GM21529 (cell line): ENCODE measurements around the gene GADD45A.
"Not testable (repeated sequence)": the region's sequence is repeated elsewhere in the genome, so short reads cannot be mapped to it uniquely, and the experiment has no call there.

ENCODE experiments used
- ATAC-seq: cut with Tn5 transposase; IDR thresholded peaks from one replicate; pipeline ENCODE4 v1.9.1; 2021; ENCODE audit not compliant: unreplicated experiment

The GADD45A gene, protein sequence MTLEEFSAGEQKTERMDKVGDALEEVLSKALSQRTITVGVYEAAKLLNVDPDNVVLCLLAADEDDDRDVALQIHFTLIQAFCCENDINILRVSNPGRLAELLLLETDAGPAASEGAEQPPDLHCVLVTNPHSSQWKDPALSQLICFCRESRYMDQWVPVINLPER

DNA sequence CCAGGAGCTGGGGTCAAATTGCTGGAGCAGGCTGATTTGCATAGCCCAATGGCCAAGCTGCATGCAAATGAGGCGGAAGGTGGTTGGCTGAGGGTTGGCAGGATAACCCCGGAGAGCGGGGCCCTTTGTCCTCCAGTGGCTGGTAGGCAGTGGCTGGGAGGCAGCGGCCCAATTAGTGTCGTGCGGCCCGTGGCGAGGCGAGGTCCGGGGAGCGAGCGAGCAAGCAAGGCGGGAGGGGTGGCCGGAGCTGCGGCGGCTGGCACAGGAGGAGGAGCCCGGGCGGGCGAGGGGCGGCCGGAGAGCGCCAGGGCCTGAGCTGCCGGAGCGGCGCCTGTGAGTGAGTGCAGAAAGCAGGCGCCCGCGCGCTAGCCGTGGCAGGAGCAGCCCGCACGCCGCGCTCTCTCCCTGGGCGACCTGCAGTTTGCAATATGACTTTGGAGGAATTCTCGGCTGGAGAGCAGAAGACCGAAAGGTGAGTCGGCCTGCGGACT, at the start of gene GADD45A:
Gene GADD45A, plus strand, starts transcription at position 135 of the 491 bp plus-strand sequence. Its CDS starts 294 bp downstream, at position 429.
- peak; percentile 85 for ATAC-seq

DNA sequence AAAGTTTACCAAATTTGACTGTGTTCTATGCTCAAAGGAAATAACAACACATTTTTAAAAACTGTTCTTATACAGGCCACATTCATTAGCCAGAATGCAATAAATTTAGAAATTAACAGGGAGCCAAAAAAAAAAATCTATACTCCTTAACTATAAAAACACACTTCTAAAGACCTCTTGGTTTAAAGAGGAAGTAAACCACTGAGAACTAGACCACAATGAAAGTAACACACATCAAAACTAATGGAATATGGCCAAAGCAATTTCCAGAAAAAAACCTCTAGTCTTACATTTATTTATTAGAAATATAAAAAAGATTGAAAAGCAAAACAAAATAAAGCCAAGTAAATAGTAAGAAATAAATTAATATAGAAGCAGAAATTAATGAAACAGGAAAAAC, 48.9 kb upstream of the GADD45A start:
- no peak for ATAC-seq

DNA sequence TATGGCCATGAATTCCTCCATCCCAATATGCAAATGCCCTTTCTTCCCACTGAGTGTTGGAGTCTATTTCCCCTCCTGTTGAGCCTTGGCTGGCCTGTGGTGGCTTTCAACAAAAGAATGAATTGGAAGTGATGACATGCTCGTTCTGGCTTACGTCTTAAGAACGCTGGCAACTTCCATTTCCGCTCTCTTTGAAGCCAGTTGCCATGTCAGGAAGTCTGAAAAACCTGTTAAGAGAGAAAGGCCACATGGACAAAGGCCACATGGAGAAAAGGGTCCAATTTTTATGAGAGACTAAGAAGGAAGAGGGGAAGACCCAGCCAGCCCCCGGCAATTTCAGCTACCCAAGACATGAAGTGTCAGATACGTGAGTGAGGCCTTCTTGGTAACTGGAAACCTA, 45.6 kb upstream of the GADD45A start:
- ATAC-seq = no peak

DNA sequence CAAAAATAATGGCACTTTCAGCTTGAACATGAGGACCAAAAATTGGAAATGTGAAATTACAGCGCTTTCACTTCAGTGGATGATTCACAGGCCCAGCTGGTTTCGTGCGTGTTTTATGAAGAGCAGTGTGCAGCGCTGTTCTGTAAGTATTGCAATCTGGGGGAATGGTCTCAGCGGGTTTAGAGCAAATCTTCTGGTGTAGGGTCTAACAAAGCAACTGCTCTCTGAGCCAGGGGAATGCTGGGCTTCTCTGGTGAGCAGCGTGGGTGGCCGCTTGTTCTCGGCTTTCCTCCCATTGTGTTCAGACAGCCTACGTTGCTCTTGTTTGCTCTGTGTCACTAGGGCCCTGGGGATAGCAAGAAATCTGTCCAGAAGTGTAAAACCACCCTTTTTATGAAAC, 42.4 kb upstream of the GADD45A start:
- no peak for ATAC-seq

DNA sequence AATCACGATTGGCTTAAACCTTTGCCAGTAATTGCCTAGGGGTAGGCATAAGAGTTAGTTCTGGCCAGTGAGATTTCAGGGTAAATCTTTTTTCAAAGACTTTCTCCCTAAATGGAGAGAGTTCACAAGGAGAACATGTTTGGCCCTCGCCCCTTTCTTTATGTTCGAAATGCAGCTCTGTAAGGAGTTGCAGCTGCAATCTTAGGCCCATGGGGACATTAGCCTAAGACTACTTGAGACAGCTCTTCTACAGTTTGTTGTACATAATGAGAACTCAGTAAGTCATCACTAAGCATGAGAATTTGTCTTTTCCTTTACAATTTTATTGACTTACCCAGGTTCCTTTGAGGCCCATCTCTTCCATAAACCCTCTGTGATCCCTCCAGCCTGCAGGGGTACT, 40.4 kb upstream of the GADD45A start:
- ATAC-seq = no peak

DNA sequence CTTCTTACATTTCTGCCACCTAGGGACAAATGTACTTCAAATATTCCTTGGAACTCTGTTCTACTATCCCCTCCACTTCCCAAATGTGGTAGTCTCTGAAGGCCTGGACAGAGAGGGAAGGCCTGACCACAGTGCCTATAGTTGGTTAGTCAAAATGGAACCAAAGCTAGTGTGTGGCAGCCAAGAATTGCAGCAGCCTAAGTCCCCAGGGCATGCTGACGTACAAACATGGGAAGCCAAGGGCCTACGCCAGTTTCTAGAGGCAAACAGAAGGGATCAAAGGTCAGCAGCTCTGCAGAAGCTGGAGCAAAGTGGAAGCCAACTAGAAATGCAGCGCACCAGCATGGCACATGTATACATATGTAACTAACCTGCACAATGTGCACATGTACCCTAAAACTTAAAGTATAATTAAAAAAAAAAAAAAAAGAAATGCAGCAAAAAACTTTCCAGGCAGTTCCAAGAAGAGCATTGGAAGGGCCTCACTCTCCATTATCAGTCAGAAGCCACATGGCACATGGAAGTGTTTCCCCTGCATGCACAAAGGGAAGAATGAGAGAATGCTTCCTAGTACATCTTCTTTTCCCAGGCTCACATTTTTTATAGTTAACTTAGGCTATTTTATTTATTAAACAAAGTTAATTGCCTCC, 39.4 kb upstream of the GADD45A start:
- no peak for ATAC-seq

DNA sequence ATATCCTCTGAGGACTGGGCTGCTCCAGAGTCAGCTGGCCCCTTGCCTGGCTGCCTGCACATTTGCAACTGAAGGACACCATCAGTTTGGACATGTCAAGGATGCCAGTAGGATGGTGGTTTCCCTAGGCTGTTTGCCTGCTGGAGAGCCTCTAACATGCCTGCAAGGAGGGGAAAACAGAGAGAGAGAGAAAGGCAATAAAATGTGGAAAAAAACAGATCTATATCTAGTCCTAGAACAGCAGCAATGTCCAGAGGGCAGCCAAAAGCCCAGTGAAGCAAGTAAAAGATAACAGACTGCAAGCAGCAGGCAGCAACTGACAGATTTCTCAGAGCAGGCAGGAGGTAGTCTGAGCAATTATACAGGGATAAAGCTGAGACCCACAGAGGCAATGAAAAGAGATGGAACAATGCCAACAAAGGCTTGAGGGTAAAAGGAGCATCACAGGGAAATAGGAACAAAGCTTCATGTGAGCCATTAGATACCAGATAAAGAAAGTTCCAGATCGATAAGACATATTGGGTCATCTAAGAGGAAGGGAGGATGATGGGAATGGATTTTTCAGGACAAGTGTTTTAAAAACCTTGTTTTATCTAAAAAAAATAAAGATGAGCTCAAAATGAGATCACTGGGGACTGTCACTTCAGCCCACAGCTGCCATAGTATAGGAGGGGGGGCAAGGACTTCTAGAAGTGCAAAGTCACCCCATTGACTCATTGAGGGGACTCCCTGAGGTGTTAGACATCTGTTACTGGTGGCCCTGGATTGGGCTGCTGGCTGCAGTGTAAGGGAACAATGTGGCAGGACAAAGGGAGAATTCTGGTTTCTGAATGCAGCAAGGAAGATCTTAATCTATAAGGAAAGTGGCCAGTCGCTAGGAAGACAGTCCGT, 38.6 kb upstream of the GADD45A start:
- no peak for ATAC-seq

DNA sequence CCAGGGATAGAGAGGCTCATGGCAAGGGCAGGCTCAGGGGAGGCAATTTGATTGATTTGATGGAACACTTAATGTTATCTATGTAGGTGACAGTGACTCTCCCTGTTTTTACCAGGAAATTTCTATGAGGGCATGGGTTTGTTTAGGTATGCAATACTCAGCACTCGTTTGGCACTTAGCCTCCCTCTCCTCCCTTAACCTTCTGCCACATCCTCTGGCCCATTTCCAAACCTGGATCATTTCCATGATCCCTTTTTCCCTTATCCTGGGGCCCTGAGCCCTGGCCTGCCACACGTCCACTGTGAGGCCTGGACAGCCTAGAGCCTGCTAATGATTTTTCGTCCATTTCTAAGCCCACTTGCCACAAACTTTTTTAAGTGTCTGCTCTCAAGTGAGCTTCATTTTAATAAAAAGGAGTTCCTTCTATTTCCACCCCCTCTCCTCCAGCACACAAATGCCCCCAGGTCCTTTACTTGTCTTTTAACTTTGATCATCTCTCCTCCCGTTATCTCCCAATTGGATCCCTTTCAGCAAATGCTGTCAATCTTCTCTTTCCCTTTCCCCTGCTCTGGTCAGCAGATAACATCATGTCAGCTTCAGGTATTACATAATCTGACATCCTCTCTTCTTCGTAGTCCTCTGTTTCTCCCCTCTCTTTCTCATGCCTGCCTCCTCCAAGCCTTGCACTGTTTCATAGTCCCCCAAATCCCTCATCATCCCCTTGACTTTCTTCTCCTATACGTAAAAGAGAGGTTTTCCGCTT, 37.8 kb upstream of the GADD45A start:
- ATAC-seq = no peak

DNA sequence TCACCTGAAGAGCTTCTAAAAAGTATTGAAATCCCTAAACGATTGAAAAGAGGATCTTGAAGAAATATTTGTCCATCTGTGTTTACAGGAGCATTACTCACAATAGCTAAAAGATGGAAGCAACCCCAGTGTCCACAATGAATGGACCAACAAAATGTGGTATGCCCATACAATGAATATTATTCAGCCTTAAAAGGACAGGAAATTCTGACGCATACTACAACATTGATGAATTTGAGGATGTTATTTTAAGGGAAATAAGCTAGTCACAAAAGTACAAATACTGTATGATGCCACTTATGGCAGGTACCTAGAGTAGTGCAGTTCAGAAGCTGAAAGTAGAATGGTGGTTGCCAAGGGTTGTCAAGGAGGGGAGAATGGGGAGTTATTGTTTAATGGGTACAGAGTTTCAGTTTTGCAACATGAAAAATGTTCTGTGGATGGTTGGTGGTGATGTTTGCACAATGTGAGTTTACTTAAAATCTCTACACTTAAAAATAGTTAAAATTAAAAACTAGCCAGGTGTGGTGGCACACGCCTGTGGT, 37.1 kb upstream of the GADD45A start:
- ATAC-seq = no peak

DNA sequence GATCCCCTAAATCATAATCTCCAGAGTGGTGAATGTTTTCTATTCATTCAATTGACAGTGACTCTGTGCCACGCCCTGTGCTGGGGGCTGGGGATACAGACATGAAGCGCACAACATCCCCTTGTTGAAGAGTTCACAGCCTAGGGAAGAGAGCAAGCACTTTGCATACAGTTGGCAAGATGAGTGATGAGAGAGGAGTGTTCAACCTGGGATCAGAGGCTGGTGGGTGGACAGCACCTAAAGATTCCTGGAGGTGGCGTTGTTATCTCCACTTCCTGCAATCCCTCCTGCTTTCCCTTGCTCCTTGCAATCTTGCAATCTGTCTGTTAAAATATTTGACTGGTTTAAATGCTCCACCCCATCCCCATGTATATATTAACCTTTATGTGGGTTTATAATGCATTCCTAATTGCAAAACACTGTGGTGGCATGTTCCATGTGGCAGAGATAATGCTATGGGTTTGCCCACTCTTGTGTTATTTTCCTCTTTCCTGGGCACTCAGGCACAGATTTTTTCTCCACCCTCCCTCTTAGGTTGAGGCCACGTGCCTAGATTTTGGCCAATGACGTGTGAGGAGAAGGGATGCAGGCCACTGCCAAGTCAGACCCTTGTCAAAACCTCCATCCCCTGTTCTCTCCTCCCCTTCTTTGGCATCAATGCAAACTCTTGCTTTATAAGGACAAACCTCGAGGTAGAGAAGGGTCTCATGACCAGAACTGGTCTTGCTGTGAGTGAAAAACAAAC, 36.2 kb upstream of the GADD45A start:
- no peak for ATAC-seq

DNA sequence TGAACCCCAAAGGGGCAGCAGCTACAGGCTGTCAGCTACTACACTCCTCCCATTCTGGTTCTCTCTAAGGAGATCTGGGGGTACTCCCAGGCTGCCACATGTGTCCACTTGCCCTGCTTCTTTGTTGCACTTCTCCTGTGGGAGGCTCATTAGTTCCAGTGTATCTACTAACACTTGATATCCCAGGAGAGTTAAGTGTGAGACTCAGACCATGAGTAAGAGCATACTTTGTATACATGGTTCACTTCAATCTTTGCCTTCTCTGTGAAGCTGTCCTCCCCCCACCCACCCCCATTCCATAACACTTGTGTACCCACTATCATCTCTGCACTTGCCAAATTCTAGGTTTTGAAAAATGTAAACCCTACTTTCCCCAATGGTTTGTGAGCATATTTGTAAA, 34.9 kb upstream of the GADD45A start:
- no peak for ATAC-seq

DNA sequence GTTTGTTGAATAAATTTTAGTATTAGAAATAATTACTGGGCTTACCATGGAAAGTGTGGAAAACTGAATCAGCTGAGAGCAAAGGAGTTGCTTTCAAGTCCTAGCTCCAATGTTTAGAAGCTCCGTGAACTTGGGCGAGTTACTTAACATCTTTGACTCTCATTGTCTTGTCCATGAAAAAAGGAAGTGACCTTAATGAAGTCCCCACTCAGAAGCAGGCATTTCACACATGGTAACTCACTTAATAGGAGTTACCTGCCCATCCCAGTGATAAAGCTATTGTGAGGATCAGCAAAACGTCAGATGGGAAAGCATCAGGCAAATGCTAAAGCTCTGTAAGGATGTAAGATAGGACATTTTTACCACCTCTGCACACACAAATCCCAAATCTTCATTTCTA, 34.0 kb upstream of the GADD45A start:
- ATAC-seq = no peak

DNA sequence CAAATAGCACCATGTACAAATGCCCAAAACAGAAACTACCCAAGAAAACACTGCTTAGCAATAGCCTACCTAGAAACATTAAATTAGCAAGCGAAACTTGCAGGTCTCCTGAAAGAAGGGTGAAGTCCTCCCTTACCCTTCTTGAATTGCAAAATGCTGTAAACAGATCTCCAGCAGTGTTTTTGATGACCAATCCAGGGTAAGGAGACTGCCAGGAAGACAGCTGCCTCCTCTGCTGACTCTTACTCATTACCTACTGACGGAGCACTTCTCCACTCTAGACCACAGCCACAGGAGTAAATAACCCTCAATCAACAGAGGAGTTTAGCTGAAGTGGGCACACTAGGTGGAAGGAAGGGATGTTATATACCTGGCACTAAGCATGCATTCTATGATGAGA, 32.2 kb upstream of the GADD45A start:
- no peak for ATAC-seq

DNA sequence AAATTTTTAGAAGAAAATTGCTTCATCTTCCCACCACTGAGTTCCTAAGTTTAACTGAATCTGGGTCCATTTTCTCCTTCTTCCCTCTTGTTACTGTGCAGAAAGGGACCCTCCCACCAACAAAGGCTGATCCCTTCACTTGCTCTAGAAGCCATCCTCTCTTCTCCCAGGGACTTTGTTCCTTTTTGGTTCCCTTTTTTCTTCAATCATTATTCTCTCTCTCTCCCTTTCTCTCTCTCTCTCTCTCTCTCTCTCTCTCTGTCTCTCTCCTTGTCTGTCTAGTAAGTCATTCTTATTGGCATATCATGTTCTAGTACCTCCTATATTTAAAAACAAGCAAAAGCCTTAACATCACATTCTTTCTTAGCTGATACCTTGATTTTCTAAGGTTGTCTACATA, 31.7 kb upstream of the GADD45A start:
- ATAC-seq = no peak

DNA sequence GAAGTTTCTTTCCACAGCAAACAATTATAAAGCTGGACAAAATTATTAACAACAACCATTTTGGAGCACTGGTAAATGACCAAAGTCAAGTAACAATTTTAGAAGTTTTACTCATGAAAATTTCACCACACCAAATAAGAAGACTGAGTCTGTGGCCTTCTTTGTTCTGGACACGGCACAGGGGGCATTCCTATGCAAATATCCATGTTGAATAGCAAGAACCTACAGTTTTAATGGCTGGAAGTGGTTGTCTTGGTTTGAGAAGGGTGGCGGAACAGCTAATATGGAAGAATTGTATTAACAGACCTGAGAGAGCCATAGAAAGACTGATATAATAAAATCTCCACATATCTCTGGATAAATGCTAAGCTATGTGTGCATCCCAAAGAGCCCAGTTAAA, 29.4 kb upstream of the GADD45A start:
- no peak for ATAC-seq

DNA sequence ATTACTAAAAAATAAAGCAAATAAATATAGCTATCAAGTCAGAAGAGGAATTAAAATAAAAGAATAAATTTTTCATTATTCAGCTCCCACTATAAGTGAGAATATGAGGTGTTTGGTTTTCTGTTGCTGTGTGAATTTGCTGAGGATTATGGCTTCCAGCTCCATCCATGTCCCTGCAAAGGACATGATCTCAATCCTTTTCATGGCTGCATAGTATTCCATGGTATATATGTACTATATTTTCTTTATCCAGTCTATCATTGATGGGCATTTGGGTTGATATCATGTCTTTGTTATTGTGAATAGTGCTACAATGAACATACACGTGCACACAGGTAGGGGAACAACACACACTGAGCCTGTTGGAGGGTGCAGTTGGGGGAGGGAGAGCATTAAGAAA, 27.8 kb upstream of the GADD45A start:
- not testable (repeated sequence) for ATAC-seq

DNA sequence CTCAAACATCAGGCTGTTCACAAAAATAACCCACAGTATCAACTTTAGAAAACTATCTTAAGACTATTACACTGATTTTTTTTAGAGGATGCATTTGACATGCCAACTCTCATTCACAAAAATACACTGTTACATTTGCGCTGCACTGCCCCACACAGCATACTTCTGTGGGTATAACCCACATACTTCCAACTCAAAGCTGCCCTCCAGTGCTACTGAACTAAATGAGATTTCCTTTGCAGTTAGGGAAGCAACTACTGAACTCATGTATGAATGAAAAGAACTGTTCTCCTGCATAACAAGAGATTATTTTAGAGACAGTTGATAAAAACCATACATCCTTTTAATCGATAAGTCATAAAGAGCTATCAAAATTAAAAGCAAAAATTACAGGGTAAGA, 25.8 kb upstream of the GADD45A start:
- no peak for ATAC-seq

DNA sequence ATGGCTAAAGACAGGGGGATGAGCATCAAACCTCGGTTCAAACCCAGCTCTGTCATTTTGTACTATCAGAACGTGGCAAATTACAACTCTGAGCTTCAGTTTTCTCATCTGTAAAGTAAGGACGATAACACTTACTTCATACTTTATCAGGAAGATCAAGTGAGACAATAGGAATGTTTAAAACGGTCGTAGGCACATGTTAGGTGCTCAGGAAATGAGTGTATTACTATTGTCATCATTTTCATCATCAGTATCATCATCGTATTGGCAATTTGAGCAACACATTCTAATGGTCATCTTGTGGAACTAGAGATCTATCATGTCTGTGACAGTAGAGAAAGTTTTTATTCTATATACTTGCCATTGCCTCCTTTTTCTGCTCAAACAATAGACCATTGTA, 22.1 kb upstream of the GADD45A start:
- ATAC-seq = no peak

DNA sequence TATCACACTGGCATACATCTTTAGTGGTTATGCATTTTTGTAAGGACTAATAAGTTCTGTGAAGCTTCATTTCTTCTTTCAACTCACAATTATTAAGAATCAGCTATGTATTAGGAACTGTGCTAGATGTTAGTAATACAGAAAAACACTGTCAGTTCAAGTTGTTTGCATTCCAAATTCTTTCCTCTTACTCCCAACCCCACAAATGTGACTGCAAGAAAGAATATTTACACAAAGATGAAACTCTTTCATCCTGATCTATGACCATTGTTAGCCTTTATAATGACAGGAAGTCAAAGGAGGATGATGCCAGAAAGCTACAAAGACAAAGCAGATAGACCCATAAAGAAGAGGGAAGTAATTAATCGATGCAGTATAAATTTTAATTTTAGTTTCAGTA, 21.0 kb upstream of the GADD45A start:
- no peak for ATAC-seq

DNA sequence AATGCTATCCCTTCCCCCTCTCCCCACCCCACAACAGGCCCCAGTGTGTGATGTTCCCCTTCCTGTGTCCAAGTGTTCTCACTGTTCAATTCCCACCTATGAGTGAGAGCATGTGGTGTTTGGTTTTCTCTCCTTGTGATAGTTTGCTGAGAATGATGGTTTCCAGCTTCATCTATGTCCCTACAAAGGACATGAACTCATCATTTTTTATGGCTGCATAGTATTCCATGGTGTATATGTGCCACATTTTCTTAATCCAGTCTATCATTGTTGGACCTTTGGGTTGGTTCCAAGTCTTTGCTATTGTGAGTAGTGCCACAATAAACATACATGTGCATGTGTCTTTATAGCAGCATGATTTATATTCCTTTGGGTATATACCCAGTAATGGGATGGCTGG, 19.7 kb upstream of the GADD45A start:
- ATAC-seq = not testable (repeated sequence)
